Measurements from ENCODE around the gene PRR36. TPM values are rescaled to one million over a fixed set of nuclear protein-coding genes. Genes with fewer than 3 reads are reported as not detected.

Gene PRR36
- total RNA-seq, 1 experiment from 2014 or later: 0.26 TPM

DNA sequence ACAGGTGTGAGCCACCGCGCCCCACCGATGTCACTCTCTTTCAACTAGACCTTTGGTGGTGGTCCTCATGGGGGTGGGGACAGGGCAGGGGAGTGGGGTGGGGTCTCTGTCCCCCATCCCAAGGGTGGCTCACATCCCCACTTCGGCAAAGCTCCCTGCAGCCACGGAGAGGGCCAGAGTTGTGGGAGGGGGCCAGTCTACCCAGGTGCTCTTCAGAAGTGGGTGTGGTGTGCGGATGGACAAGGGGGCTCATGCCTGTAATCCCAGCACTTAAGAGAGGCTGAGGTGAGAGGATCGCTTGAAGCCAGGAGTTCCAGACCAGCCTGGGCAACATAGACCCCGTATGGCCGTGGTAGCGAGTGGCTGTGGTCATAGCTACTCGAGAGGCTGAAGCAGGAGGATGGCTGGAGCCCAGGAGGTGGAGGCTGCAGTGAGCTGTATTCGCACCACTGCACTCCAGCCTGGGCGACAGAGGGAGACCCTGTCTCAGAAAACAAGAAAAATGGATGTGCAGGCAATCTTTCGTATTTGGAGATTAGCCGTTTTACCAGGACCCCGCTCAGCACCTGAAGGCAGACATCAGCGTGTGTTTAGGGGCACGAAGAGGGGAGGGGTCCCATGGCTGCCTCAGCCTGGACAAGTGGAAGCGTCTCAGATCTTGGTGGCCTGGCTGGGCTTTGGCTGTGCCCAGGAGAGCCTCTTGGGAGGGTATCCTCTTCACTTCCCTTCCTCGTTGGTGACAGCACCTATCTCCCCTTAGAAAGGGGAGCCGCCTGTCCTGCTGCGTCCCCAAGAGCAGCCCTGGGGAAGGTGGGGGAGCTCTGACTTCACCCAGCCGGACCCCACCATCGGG, 41.3 kb upstream of the PRR36 start:
- no TSS peak for BruUV-seq (replicated peaks)
- DNase-seq (ENCODE audit: unreplicated experiment): no peak
- peak overlapping the region; percentile 68 for H3K4me3 Mint-ChIP-seq (ENCODE audit: unreplicated experiment)
- H3K9me3 Mint-ChIP-seq (ENCODE audit: unreplicated experiment): no peaks in the 10 kb centered on the region
- peaks cover 27% of the 10 kb centered on the region for H3K36me3 Mint-ChIP-seq (ENCODE audit: insufficient read depth, unreplicated experiment)
- CTCF ChIA-PET: interaction anchor here (0.6 kb wide), 3 partner anchors 46 to 84 kb away, joined by 3 read pairs; no protein-coding TSS in a partner anchor
- POLR2A ChIA-PET: interaction anchor here (0.8 to 3.7 kb wide), 5 partner anchors 12 to 28 kb away, joined by 3 to 20 read pairs (median 5); partner anchors contain the start of genes MAP2K7 and TIMM44
- H3K27ac Mint-ChIP-seq (ENCODE audit: low read depth, unreplicated experiment): no peak overlapping the region
- H3K27me3 Mint-ChIP-seq (ENCODE audit: insufficient read depth, unreplicated experiment): no peaks in the 10 kb centered on the region
- peaks cover 8% of the 10 kb centered on the region for H3K4me1 Mint-ChIP-seq (ENCODE audit: insufficient read depth, unreplicated experiment)
- intact Hi-C loops (cut with micrococcal nuclease): no loop called here
- TF ChIP-seq, protein P1, sequence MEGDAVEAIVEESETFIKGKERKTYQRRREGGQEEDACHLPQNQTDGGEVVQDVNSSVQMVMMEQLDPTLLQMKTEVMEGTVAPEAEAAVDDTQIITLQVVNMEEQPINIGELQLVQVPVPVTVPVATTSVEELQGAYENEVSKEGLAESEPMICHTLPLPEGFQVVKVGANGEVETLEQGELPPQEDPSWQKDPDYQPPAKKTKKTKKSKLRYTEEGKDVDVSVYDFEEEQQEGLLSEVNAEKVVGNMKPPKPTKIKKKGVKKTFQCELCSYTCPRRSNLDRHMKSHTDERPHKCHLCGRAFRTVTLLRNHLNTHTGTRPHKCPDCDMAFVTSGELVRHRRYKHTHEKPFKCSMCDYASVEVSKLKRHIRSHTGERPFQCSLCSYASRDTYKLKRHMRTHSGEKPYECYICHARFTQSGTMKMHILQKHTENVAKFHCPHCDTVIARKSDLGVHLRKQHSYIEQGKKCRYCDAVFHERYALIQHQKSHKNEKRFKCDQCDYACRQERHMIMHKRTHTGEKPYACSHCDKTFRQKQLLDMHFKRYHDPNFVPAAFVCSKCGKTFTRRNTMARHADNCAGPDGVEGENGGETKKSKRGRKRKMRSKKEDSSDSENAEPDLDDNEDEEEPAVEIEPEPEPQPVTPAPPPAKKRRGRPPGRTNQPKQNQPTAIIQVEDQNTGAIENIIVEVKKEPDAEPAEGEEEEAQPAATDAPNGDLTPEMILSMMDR (IDR thresholded peaks at IDR 0.05; ENCODE audit: unreplicated experiment): no peak

DNA sequence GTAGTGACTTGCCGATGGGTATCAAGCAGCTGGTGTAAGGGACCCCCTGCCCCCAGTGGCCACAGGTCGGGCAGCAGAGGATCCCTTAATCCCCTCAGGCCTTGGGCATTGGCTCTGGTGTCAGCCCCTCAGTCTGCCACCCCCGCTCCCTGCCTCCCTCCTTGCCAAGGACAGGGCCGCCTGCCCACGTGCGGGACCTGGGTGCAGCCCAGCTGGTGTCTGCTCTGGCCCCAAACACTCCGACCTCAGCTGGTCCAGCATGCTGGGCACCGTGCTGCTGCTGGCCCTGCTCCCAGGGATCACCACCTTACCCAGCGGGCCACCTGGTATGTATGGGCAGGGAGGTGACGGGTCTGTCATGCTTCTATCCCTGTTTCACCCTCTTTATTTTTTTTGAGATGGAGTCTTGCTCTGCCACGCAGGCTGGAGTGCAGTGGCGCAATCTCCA, 40.4 kb upstream of the PRR36 start, which contains the start of gene TGFBR3L:
TGFBR3L (plus strand) TSS at position 233 of the 448 bp plus-strand sequence.
- no peaks in the 10 kb centered on the region for H3K27me3 Mint-ChIP-seq (ENCODE audit: insufficient read depth, unreplicated experiment)
- no peak within 1 kb of the TSS for H3K27ac Mint-ChIP-seq (ENCODE audit: low read depth, unreplicated experiment)
- BruUV-seq (replicated peaks): no TSS peak
- peak within 1 kb of the TSS; percentile 68 for H3K4me3 Mint-ChIP-seq (ENCODE audit: unreplicated experiment)
- peaks cover 3% of the 10 kb centered on the region for H3K4me1 Mint-ChIP-seq (ENCODE audit: insufficient read depth, unreplicated experiment)
- POLR2A ChIA-PET: interaction anchor here (0.8 kb wide), 1 partner anchor 11 kb away, joined by 3 read pairs; the partner anchor contains the start of gene MAP2K7
- TF ChIP-seq, protein P1 (IDR thresholded peaks at IDR 0.05; ENCODE audit: unreplicated experiment): no peak
- H3K36me3 Mint-ChIP-seq (ENCODE audit: insufficient read depth, unreplicated experiment): peaks cover 27% of the 10 kb centered on the region
- no peaks in the 10 kb centered on the region for H3K9me3 Mint-ChIP-seq (ENCODE audit: unreplicated experiment)
- DNase-seq (ENCODE audit: unreplicated experiment): no peak
- intact Hi-C loops (cut with micrococcal nuclease): no loop called here
- CTCF ChIA-PET: no interaction called here

DNA sequence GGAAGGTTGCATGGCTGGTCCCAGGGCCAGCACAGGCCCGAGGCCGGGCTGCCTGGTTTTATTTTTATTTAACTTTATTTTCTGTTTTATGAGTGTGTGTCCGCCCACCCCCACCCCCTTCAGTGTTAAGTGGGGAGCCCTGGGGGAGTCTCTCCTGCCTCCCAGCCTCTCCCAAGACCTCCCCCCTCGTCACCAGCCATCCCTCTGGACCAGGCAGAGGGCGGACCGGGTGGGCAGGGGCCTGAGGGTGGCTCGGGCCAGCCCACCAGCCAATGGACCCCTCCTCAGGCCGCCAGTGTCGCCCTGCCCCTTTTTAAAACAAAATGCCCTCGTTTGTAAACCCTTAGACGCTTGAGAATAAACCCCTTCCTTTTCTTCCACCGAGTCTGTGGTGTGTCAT, 39.9 kb upstream of the PRR36 start:
- Mint-ChIP-seq H3K4me3 (ENCODE audit: unreplicated experiment) (no peak overlapping the region), H3K9me3 (ENCODE audit: unreplicated experiment) (no peaks in the 10 kb centered on the region), H3K27ac (ENCODE audit: low read depth, unreplicated experiment) (no peak overlapping the region), H3K36me3 (ENCODE audit: insufficient read depth, unreplicated experiment) (peaks cover 27% of the 10 kb centered on the region), H3K27me3 (ENCODE audit: insufficient read depth, unreplicated experiment) (no peaks in the 10 kb centered on the region), H3K4me1 (ENCODE audit: insufficient read depth, unreplicated experiment) (no peaks in the 10 kb centered on the region)
- ChIA-PET POLR2A (no interaction called here), CTCF (no interaction called here)
- intact Hi-C loops (cut with micrococcal nuclease): no loop called here
- BruUV-seq (replicated peaks): no TSS peak
- DNase-seq (ENCODE audit: unreplicated experiment): no peak
- TF ChIP-seq, protein P1 (IDR thresholded peaks at IDR 0.05; ENCODE audit: unreplicated experiment): no peak

DNA sequence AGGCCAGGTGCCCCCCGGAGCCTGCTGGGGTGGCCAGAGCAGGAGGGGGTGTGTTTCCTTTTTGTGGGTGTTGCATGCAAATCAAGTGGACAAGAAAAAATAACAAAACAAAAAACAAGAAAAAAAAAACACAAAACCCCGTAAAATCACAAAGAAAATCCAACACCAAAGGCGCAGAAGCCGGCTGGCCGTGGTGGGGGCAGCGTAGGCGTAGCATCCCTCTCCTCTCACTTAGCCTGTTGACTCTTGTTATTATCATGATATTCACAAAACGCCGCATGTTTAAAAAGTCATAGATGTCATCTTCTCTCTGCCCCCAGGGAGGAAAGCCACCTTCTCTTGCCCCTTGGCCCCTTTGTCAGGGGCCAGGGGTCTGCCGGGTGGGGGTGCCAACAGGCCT, 39.5 kb upstream of the PRR36 start:
- no peak for DNase-seq (ENCODE audit: unreplicated experiment)
- intact Hi-C loops (cut with micrococcal nuclease): no loop called here
- CTCF ChIA-PET: no interaction called here
- no TSS peak for BruUV-seq (replicated peaks)
- H3K4me1 Mint-ChIP-seq (ENCODE audit: insufficient read depth, unreplicated experiment): no peaks in the 10 kb centered on the region
- POLR2A ChIA-PET: interaction anchor here (0.6 kb wide), 1 partner anchor 26 kb away, joined by 4 read pairs; no protein-coding TSS in a partner anchor
- H3K27me3 Mint-ChIP-seq (ENCODE audit: insufficient read depth, unreplicated experiment): no peaks in the 10 kb centered on the region
- no peaks in the 10 kb centered on the region for H3K9me3 Mint-ChIP-seq (ENCODE audit: unreplicated experiment)
- no peak overlapping the region for H3K27ac Mint-ChIP-seq (ENCODE audit: low read depth, unreplicated experiment)
- H3K4me3 Mint-ChIP-seq (ENCODE audit: unreplicated experiment): no peak overlapping the region
- H3K36me3 Mint-ChIP-seq (ENCODE audit: insufficient read depth, unreplicated experiment): peaks cover 28% of the 10 kb centered on the region
- TF ChIP-seq, protein P1 (IDR thresholded peaks at IDR 0.05; ENCODE audit: unreplicated experiment): no peak
